Heart right ventricle (tissue), 16 donors: ENCODE measurements around the gene S100B. TPM values are rescaled to one million over a fixed set of nuclear protein-coding genes. Genes with fewer than 3 reads are reported as not detected.

Experiments
- ATAC-seq, 8 donors: fragments of 200-7000 bp; cut with Tn5 transposase; one replicate each; pipeline ENCODE4 v1.9.1; 2020; ENCODE audit warnings: mild to moderate bottlenecking in 8 of 8, moderate library complexity in 8 of 8, moderate number of reproducible peaks in 1 of 8
- DNase-seq, 2 donors: peaks; one replicate each; pipeline ENCODE4 v3.0.0-alpha.2; 2020
- H3K27ac ChIP-seq, 10 donors: fragments of 200-600 bp; sonication (generic) in 2 of 10; one replicate each; pipeline versions ENCODE4 v1.5.0 to v1.8.0; 2020 to 2022; ENCODE audit warnings: mild to moderate bottlenecking in 3 of 10
- H3K27me3 ChIP-seq, 7 donors: fragments of 200-600 bp; one replicate each; pipeline ENCODE4 v1.8.0; 2021 to 2022; ENCODE audit warnings: mild to moderate bottlenecking in 2 of 7
- H3K36me3 ChIP-seq, 9 donors: fragments of 200-600 bp; sonication (generic) in 1 of 9; one replicate each; pipeline versions ENCODE4 v1.5.0 to v1.8.0; 2020 to 2022; ENCODE audit warnings: mild to moderate bottlenecking in 2 of 9
- H3K4me1 ChIP-seq, 9 donors: fragments of 200-600 bp; sonication (generic) in 1 of 9; one replicate each; pipeline versions ENCODE4 v1.5.0 to v1.8.0; 2020 to 2022; ENCODE audit warnings: mild to moderate bottlenecking in 4 of 9
- H3K4me3 ChIP-seq, 10 donors: fragments of 200-600 bp; sonication (generic) in 2 of 10; one replicate each; pipeline versions ENCODE4 v1.5.0 to v1.8.0; 2020 to 2022; ENCODE audit warnings: mild to moderate bottlenecking in 7 of 10, moderate library complexity in 2 of 10
- H3K9me3 ChIP-seq, 11 donors: fragments of 200-600 bp in 10 of 11; sonication (generic) in 2 of 11; one replicate each; pipeline versions ENCODE4 v1.5.0 to v1.8.0; 2013 to 2022; ENCODE audit warnings: mild to moderate bottlenecking in 2 of 11, control low read depth in 1 of 11, moderate library complexity in 1 of 11
- WGBS, 2 donors: extraction: QIAGEN DNeasy Blood & Tissue Kit; methylation state at CpG; one replicate each; pipeline ENCODE4 v1.1.7; 2013; ENCODE audit warnings: inconsistent platforms in 1 of 2; 5-methylcytosine and 5-hydroxymethylcytosine counted together
- intact Hi-C, 10 donors: fragments of 100-400 bp; cut with DNase I; formaldehyde crosslinking; loops; one replicate each; pipeline versions ENCODE4 v1.11.1 to v1.14.2; 2022
- polyA plus RNA-seq, 2 donors: library from polyadenylated mRNA; stranded (reverse); fragments of 200-250 nt; gene quantifications; one replicate each; pipeline ENCODE4 v1.2.3, GENCODE V29; 2013
- total RNA-seq, 10 donors: library from RNA; stranded (reverse); fragmentation: NEBNext Ultra II Directional in 3 of 10; extraction: Animal tissue kit (Norgen Biotek cat#: 25700) in 3 of 10; gene quantifications; one replicate each; pipeline versions ENCODE4 v1.2.1 to v1.2.4, GENCODE V29; 2021 to 2023
- TF ChIP-seq, protein P1 (sequence below), 9 donors: fragments of 200-600 bp; sonication (generic) in 2 of 9; IDR thresholded peaks; one replicate each; pipeline versions ENCODE4 v1.5.0 to v1.8.0; 2021 to 2022; ENCODE audit warnings: antibody characterized with exemption in 9 of 9, mild to moderate bottlenecking in 5 of 9, moderate library complexity in 1 of 9
- donor health status: Arrhythmogenic right ventricular cardiomyopathy.
- donor health status: ischemic (EF 13 %, LVEDD 7.1; RV severe dilation, severe dysfunction).
- donor health status: healthy with polysubstance abuse.
- donor health status: DM: no; HTN: yes; CAD: no.
- donor health status: DM: no; HTN: no; CAD: no.
- donor health status: ischemic (EF 25% LVEDD 6.9; RV normal size, moderate dysfunction).
- donor health status: ischemic (EF 25% LVEDD 5.7; RV mildly dilated, moderate dysfunction).
- donor health status: healthy.
- donor health status: DM: yes; HTN: yes; CAD: no.
- donor health status: Ischemic cardiomyopathy.
- donor health status: ischemic (EF 35%, LVEDD 5.7; RV mildly dilated, moderate dysfunction).
- donor health status: nonischemic (EF 11% LVEDD 7.7; RV severe dilation, severe dysfunction).
- donor health status: DM: yes; HTN: yes; CAD: no.
- donor health status: PGD.
- donor health status: ischemic (EF 29% LVEDD 5.4; RV normal size, mild dysfunction).
- donor health status: nonischemic (EF 23%, LVEDD 6.1; RV moderate dilation, normal function).

S100B gene
- total and polyA plus RNA-seq, 12 donors: 0.53 to 11.7 (median 3.6) TPM; not detected in 1

DNA sequence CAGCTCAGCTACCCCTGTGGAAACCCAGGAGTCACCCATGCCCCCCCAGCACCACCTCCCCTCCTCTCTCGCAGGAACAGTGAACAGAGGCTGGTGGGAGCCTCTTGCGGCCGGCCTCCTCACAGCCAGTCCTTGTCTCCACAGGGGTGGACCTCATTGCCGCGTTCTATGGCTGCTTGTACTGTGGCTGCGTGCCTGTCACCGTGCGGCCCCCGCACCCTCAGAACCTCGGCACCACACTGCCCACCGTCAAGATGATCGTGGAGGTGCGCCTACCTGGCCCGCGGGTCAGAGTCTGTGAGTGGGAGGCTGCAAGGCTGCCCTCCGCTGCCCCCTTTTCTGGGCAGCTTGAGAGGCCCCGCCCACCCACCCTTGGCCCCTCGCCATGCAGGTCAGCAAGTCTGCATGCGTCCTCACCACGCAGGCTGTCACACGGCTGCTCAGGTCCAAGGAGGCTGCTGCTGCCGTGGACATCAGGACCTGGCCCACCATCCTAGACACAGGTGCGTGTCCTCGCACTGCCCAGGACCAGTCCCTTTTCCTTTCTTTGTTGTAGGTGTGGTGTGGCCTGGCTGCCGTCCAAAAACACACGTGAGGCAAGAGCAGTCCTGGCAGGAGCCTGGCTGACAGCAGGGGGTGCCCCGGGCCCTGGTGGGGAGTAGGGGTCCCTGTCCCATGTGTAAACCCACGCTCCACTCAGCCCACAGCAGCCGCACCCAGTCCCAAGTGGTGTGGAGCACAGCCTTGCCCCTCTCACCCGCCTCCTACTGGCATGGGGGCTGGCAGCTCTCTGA, 50.3 kb downstream of the S100B start:
- Histone ChIP-seq H3K4me1 (peaks cover 0 to 48% (median 10%) of the 10 kb centered on the region in 9 donors), H3K9me3 (no peaks in the 10 kb centered on the region), H3K36me3 (peaks cover 0 to 97% (median 57%) of the 10 kb centered on the region in 9 donors), H3K27me3 (no peaks in the 10 kb centered on the region), H3K4me3 (no peak overlapping the region), H3K27ac (peak overlapping the region in 4 of 10 donors; percentile 39 to 72 (median 59))
- DNase-seq: no peak
- intact Hi-C loops: loop anchor here in 1 of 10 donors (5.0 kb wide), 1 partner anchor 43 kb away; no protein-coding TSS in a partner anchor
- TF ChIP-seq, protein P1, sequence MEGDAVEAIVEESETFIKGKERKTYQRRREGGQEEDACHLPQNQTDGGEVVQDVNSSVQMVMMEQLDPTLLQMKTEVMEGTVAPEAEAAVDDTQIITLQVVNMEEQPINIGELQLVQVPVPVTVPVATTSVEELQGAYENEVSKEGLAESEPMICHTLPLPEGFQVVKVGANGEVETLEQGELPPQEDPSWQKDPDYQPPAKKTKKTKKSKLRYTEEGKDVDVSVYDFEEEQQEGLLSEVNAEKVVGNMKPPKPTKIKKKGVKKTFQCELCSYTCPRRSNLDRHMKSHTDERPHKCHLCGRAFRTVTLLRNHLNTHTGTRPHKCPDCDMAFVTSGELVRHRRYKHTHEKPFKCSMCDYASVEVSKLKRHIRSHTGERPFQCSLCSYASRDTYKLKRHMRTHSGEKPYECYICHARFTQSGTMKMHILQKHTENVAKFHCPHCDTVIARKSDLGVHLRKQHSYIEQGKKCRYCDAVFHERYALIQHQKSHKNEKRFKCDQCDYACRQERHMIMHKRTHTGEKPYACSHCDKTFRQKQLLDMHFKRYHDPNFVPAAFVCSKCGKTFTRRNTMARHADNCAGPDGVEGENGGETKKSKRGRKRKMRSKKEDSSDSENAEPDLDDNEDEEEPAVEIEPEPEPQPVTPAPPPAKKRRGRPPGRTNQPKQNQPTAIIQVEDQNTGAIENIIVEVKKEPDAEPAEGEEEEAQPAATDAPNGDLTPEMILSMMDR (IDR thresholded peaks at IDR 0.05): no peak
- ATAC-seq: peak in 3 of 8 donors; percentile 5 to 40 (median 6)
- 92% methylated on average over 30 of the region's 30 CpGs for WGBS, 2 donors

DNA sequence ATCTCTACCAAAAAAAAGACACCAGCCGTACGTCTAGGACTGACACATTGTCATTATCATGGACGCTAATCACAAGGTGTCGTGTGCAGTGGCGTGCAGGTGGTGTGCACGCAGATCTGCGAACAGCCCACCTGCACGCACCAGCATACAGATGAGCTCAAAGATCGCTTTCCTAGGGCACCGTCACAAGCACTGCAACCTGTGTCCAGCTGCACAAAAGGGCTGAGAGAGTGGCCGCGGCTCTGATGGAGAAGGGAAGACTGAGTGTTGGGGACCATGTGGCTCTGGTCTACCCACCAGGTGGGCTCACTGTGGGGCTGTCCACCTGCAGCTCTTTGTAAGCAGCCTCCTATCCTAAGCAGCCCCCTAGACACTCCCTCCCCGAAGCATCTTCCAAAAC, 50.9 kb downstream of the S100B start:
- ATAC-seq: no peak
- Histone ChIP-seq H3K27me3 (no peaks in the 10 kb centered on the region), H3K36me3 (peaks cover 0 to 99% (median 61%) of the 10 kb centered on the region in 9 donors), H3K4me3 (no peak overlapping the region), H3K9me3 (no peaks in the 10 kb centered on the region), H3K4me1 (peaks cover 0 to 42% (median 4%) of the 10 kb centered on the region in 9 donors), H3K27ac (no peak overlapping the region)
- intact Hi-C loops: no loop called here
- TF ChIP-seq, protein P1 (IDR thresholded peaks at IDR 0.05): no peak
- no peak for DNase-seq
- 95 to 96% methylated on average over 13 of the region's 13 CpGs for WGBS, 2 donors

GRCh38 chr21:46552865-46553379, 52.0 kb downstream of the S100B start:
- 94 to 98% methylated on average over 5 of the region's 5 CpGs for WGBS, 2 donors
- no peaks in the 10 kb centered on the region for H3K27me3 ChIP-seq
- DNase-seq (no peak), ATAC-seq (no peak)
- peaks cover 0 to 100% (median 66%) of the 10 kb centered on the region in 9 donors for H3K36me3 ChIP-seq
- peaks cover 0 to 33% (median 0%) of the 10 kb centered on the region in 9 donors for H3K4me1 ChIP-seq
- no peak overlapping the region for H3K4me3 ChIP-seq
- TF ChIP-seq, protein P1 (IDR thresholded peaks at IDR 0.05): no peak
- intact Hi-C loops: no loop called here
- peak overlapping the region in 2 of 10 donors; percentile 24 to 89 for H3K27ac ChIP-seq
- H3K9me3 ChIP-seq: no peaks in the 10 kb centered on the region

GRCh38 chr21:46552274-46552673, 52.6 kb downstream of the S100B start:
- H3K36me3 ChIP-seq: peaks cover 0 to 100% (median 66%) of the 10 kb centered on the region in 9 donors
- TF ChIP-seq, protein P1 (IDR thresholded peaks at IDR 0.05): no peak
- WGBS, 2 donors: 80 to 81% methylated on average over 5 of the region's 5 CpGs
- ATAC-seq: peak in 2 of 8 donors; percentile 4 to 19
- no peak for DNase-seq
- intact Hi-C loops: no loop called here
- peak overlapping the region in 1 of 10 donors; percentile 36 for H3K4me3 ChIP-seq
- H3K27me3 ChIP-seq: no peaks in the 10 kb centered on the region
- H3K4me1 ChIP-seq: peaks cover 0 to 33% (median 0%) of the 10 kb centered on the region in 9 donors
- no peaks in the 10 kb centered on the region for H3K9me3 ChIP-seq
- peak overlapping the region in 2 of 10 donors; percentile 24 to 89 for H3K27ac ChIP-seq
